HG03457 (cell line): Measurements from ENCODE around the gene NIPSNAP3A.
A peak's percentile ranks its signal among the peaks of the same experiment; 100 is the strongest.

Experiments used
- ATAC-seq: cut with Tn5 transposase; IDR thresholded peaks from one replicate; pipeline ENCODE4 v1.9.1; 2021; ENCODE audit warnings: moderate number of reproducible peaks; ENCODE audit not compliant: unreplicated experiment

The NIPSNAP3A gene

GRCh38 chr9:104774132-104774531, 26.6 kb downstream of the NIPSNAP3A start:
- ATAC-seq: no peak

- peak; percentile 86 for ATAC-seq
Measured at GRCh38 chr9:104774831-104775573, 27.5 kb downstream of the NIPSNAP3A start.

GRCh38 chr9:104775574-104775936, 28.1 kb downstream of the NIPSNAP3A start:
- peak; percentile 60 for ATAC-seq

- ATAC-seq: peak; percentile 6
Measured at GRCh38 chr9:104775976-104776375, 28.5 kb downstream of the NIPSNAP3A start.

GRCh38 chr9:104776797-104777196, 29.3 kb downstream of the NIPSNAP3A start:
- ATAC-seq: no peak

- ATAC-seq: no peak
Measured at GRCh38 chr9:104778802-104779201, 31.3 kb downstream of the NIPSNAP3A start.

GRCh38 chr9:104779334-104779733, 31.9 kb downstream of the NIPSNAP3A start:
- no peak for ATAC-seq

GRCh38 chr9:104779946-104780535, 32.6 kb downstream of the NIPSNAP3A start:
- no peak for ATAC-seq

GRCh38 chr9:104780796-104781395, 33.4 kb downstream of the NIPSNAP3A start:
- no peak for ATAC-seq

GRCh38 chr9:104783588-104783987, 36.1 kb downstream of the NIPSNAP3A start:
- ATAC-seq: no peak

GRCh38 chr9:104784098-104784497, 36.6 kb downstream of the NIPSNAP3A start:
- ATAC-seq: peak; percentile 83

- ATAC-seq: no peak
Measured at GRCh38 chr9:104786293-104786692, 38.8 kb downstream of the NIPSNAP3A start.

- ATAC-seq: no peak
Measured at GRCh38 chr9:104787306-104788015, 40.0 kb downstream of the NIPSNAP3A start.

- no peak for ATAC-seq
Measured at GRCh38 chr9:104788251-104788650, 40.8 kb downstream of the NIPSNAP3A start.

GRCh38 chr9:104794070-104794469, 46.6 kb downstream of the NIPSNAP3A start:
- ATAC-seq: no peak

- ATAC-seq: no peak
Measured at GRCh38 chr9:104795082-104795481, 47.6 kb downstream of the NIPSNAP3A start.

GRCh38 chr9:104795857-104796256, 48.4 kb downstream of the NIPSNAP3A start:
- no peak for ATAC-seq

GRCh38 chr9:104798209-104798995, 50.9 kb downstream of the NIPSNAP3A start:
- ATAC-seq: no peak

- ATAC-seq: no peak
Measured at GRCh38 chr9:104800068-104800785, 52.7 kb downstream of the NIPSNAP3A start.

- no peak for ATAC-seq
Measured at GRCh38 chr9:104802110-104802509, 54.6 kb downstream of the NIPSNAP3A start.
